GM23248 (cell line): ENCODE results near the gene LINGO1. TPM values are rescaled to one million over a fixed set of nuclear protein-coding genes. Genes with fewer than 3 reads are reported as not detected.

Source experiments
- DNase-seq: peaks from one replicate; pipeline ENCODE4 v3.0.0-alpha.2; 2015
- H2AFZ ChIP-seq: fragments of 200-600 bp; sonication (generic); 2 replicates; pipeline ENCODE4 v1.6.1; 2016; ENCODE audit warnings: antibody characterized with exemption
- H3F3A ChIP-seq: fragments of 200-600 bp; sonication (generic); 2 replicates; pipeline ENCODE4 v1.6.1; 2016; ENCODE audit warnings: mild to moderate bottlenecking, antibody characterized with exemption, mixed run types; ENCODE audit not compliant: insufficient read depth
- H3K27ac ChIP-seq: fragments of 200-600 bp; sonication (generic); 2 replicates; pipeline ENCODE4 v1.5.1; 2016; ENCODE audit warnings: mild to moderate bottlenecking
- H3K27me3 ChIP-seq: fragments of 200-600 bp; sonication (generic); replicated peaks from 2 replicates; pipeline ENCODE4 v1.6.1; 2016; ENCODE audit warnings: mild to moderate bottlenecking; ENCODE audit not compliant: insufficient read depth
- H3K36me3 ChIP-seq: fragments of 200-600 bp; sonication (generic); 2 replicates; pipeline ENCODE4 v1.6.1; 2016; ENCODE audit warnings: low read depth, mild to moderate bottlenecking
- H3K4me1 ChIP-seq: fragments of 200-600 bp; sonication (generic); 2 replicates; pipeline ENCODE4 v1.6.1; 2016; ENCODE audit warnings: mild to moderate bottlenecking; ENCODE audit not compliant: insufficient read depth
- H3K4me2 ChIP-seq: fragments of 200-600 bp; sonication (generic); one replicate; pipeline ENCODE4 v1.6.1; 2016; ENCODE audit warnings: mild to moderate bottlenecking; ENCODE audit not compliant: unreplicated experiment
- H3K4me3 ChIP-seq: fragments of 200-600 bp; sonication (generic); 2 replicates; pipeline ENCODE4 v1.5.1; 2016; ENCODE audit warnings: mild to moderate bottlenecking
- H3K79me2 ChIP-seq: fragments of 200-600 bp; sonication (generic); 2 replicates; pipeline ENCODE4 v1.6.1; 2016; ENCODE audit warnings: mild to moderate bottlenecking; ENCODE audit not compliant: insufficient read depth
- H3K9ac ChIP-seq: fragments of 200-600 bp; sonication (generic); 2 replicates; pipeline ENCODE4 v1.6.1; 2016; ENCODE audit warnings: mild to moderate bottlenecking
- H3K9me2 ChIP-seq: fragments of 200-600 bp; sonication (generic); 2 replicates; pipeline ENCODE4 v1.6.1; 2016; ENCODE audit warnings: mixed run types, mild to moderate bottlenecking, moderate library complexity; ENCODE audit not compliant: insufficient read depth
- H3K9me3 ChIP-seq: fragments of 200-600 bp; sonication (generic); one replicate; pipeline ENCODE4 v1.6.1; 2017; ENCODE audit warnings: low read depth
- H4K20me1 ChIP-seq: fragments of 200-600 bp; sonication (generic); 2 replicates; pipeline ENCODE4 v1.6.0; 2016; ENCODE audit not compliant: insufficient read depth
- EZH2 ChIP-seq: fragments of 200-600 bp; sonication (generic); IDR thresholded peaks from 2 replicates; pipeline ENCODE4 v1.6.1; 2018; ENCODE audit warnings: antibody characterized with exemption, mild to moderate bottlenecking; ENCODE audit not compliant: insufficient read depth, poor library complexity, severe bottlenecking
- EZH2phosphoT487 ChIP-seq: fragments of 200-600 bp; sonication (generic); IDR thresholded peaks from 2 replicates; pipeline ENCODE4 v1.6.1; 2018; ENCODE audit warnings: antibody characterized with exemption, moderate library complexity, mild to moderate bottlenecking, low read depth; ENCODE audit not compliant: insufficient read depth
- WGBS, 2 experiments: methylation state at CpG; one replicate each; pipeline ENCODE4 v1.1.6; 2015 to 2017; ENCODE audit warnings: low lambda C conversion rate in 2 of 2, low coverage in 1 of 2; ENCODE audit errors: missing lambda C conversion rate in 2 of 2; 5-methylcytosine and 5-hydroxymethylcytosine counted together
- in situ Hi-C: fragments of 300-500 bp; cut with MboI; formaldehyde crosslinking; loops from 2 replicates; pipeline ENCODE4 v1.15.0; 2020
- polyA plus RNA-seq: library from polyadenylated mRNA; unstranded; fragments of >200 nt; fragmentation: Nextera tagmentation; extraction: Ambion mirVana; gene quantifications from 2 replicates; pipeline ENCODE4 v1.2.1, GENCODE V29; 2016
- total RNA-seq: library from RNA; depleted of rRNA; stranded (reverse); fragments of >200 nt; shearing (Covaris generic); gene quantifications from 2 replicates; pipeline ENCODE4 v1.2.3, GENCODE V29; 2014

LINGO1 gene
- total and polyA plus RNA-seq, 2 experiments from 2014 or later: not detected

- Histone ChIP-seq H3K9me3 (no peaks in the 10 kb centered on the region), H3K27me3 (no peaks in the 10 kb centered on the region), H3K36me3 (no peaks in the 10 kb centered on the region), H3K79me2 (no peaks in the 10 kb centered on the region), H3K27ac (no peak overlapping the region), H3K4me2 (no peak overlapping the region), H3K4me1 (peaks cover 10% of the 10 kb centered on the region), H3K9me2 (no peaks in the 10 kb centered on the region), H3K4me3 (no peak overlapping the region), H2AFZ (no peak overlapping the region), H3K9ac (no peak overlapping the region), H3F3A (no peaks in the 10 kb centered on the region), H4K20me1 (no peaks in the 10 kb centered on the region)
- TF ChIP-seq EZH2: no peak
- TF ChIP-seq EZH2phosphoT487: no peak
- DNase-seq: no peak
- WGBS, 2 experiments: 85% methylated on average over 14 of the region's 14 CpGs
- in situ Hi-C loops: no loop called here
Observed at GRCh38 chr15:77603611-77604336, 28.9 kb downstream of the LINGO1 start.

- Histone ChIP-seq H3K4me3 (no peak overlapping the region), H3K79me2 (no peaks in the 10 kb centered on the region), H3K4me1 (peaks cover 10% of the 10 kb centered on the region), H3F3A (no peaks in the 10 kb centered on the region), H4K20me1 (no peaks in the 10 kb centered on the region), H3K9me3 (no peaks in the 10 kb centered on the region), H3K27ac (no peak overlapping the region), H2AFZ (no peak overlapping the region), H3K36me3 (no peaks in the 10 kb centered on the region), H3K9ac (no peak overlapping the region), H3K27me3 (no peaks in the 10 kb centered on the region), H3K4me2 (no peak overlapping the region), H3K9me2 (no peaks in the 10 kb centered on the region)
- in situ Hi-C loops: no loop called here
- 96 to 100% methylated on average over 1 of the region's 1 CpG for WGBS, 2 experiments
- TF ChIP-seq EZH2 (no peak), EZH2phosphoT487 (no peak)
- no peak for DNase-seq
Observed at GRCh38 chr15:77602800-77603199, 29.9 kb downstream of the LINGO1 start.

GRCh38 chr15:77599899-77600298, 32.8 kb downstream of the LINGO1 start:
- Histone ChIP-seq H3K9ac (no peak overlapping the region), H2AFZ (no peak overlapping the region), H3K4me2 (no peak overlapping the region), H3K4me3 (no peak overlapping the region), H3K36me3 (no peaks in the 10 kb centered on the region), H3F3A (no peaks in the 10 kb centered on the region), H3K27ac (no peak overlapping the region), H4K20me1 (no peaks in the 10 kb centered on the region), H3K4me1 (no peaks in the 10 kb centered on the region), H3K79me2 (no peaks in the 10 kb centered on the region), H3K9me3 (no peaks in the 10 kb centered on the region), H3K27me3 (no peaks in the 10 kb centered on the region), H3K9me2 (no peaks in the 10 kb centered on the region)
- DNase-seq: peak; percentile 22
- in situ Hi-C loops: no loop called here
- TF ChIP-seq EZH2 (no peak), EZH2phosphoT487 (no peak)
- 57 to 59% methylated on average over 5 of the region's 5 CpGs for WGBS, 2 experiments

GRCh38 chr15:77599357-77599756, 33.4 kb downstream of the LINGO1 start:
- no peak for DNase-seq
- H3K9ac ChIP-seq: no peak overlapping the region
- WGBS, 2 experiments: 83 to 84% methylated on average over 14 of the region's 14 CpGs
- H3K27ac ChIP-seq: no peak overlapping the region
- no peaks in the 10 kb centered on the region for H3K36me3 ChIP-seq
- no peak for TF ChIP-seq EZH2
- no peak overlapping the region for H2AFZ ChIP-seq
- no peaks in the 10 kb centered on the region for H3K9me2 ChIP-seq
- H3K4me3 ChIP-seq: no peak overlapping the region
- no peaks in the 10 kb centered on the region for H3K79me2 ChIP-seq
- no peak overlapping the region for H3K4me2 ChIP-seq
- no peaks in the 10 kb centered on the region for H4K20me1 ChIP-seq
- H3K9me3 ChIP-seq: no peaks in the 10 kb centered on the region
- H3K27me3 ChIP-seq: no peaks in the 10 kb centered on the region
- no peaks in the 10 kb centered on the region for H3F3A ChIP-seq
- in situ Hi-C loops: no loop called here
- no peaks in the 10 kb centered on the region for H3K4me1 ChIP-seq
